ENCODE measurements around the gene TANC1.

TANC1 gene

GRCh38 chr2:159108181-159108893 is 139.9 kb downstream of the TANC1 start:
- no peak for DNase-seq
- intact Hi-C loops (cut with DNase I), result no loop called here

GRCh38 chr2:159109517-159109916 is 141.1 kb downstream of the TANC1 start:
- no peak for DNase-seq
- intact Hi-C loops (cut with DNase I), result no loop called here

GRCh38 chr2:159110784-159111183 is 142.3 kb downstream of the TANC1 start:
- DNase-seq, result no peak
- intact Hi-C loops (cut with DNase I), result no loop called here

GRCh38 chr2:159111346-159111927 is 143.0 kb downstream of the TANC1 start:
- intact Hi-C loops (cut with DNase I), result no loop called here
- DNase-seq, result peak in 6 of 10 donors; percentile 15 to 87 (median 47)

GRCh38 chr2:159114835-159115234 is 146.4 kb downstream of the TANC1 start:
- DNase-seq, result no peak
- intact Hi-C loops (cut with DNase I), result loop anchor here (5.0 kb wide), 1 partner anchor 143 kb away; no protein-coding TSS in a partner anchor

GRCh38 chr2:159116922-159117321 is 148.5 kb downstream of the TANC1 start:
- intact Hi-C loops (cut with DNase I), result loop anchor here (5.0 kb wide), 1 partner anchor 145 kb away; no protein-coding TSS in a partner anchor

GRCh38 chr2:159117658-159118057 is 149.2 kb downstream of the TANC1 start:
- DNase-seq, result no peak
- intact Hi-C loops (cut with DNase I), result loop anchor here (1.0 to 5.0 kb wide), 2 partner anchors 145 to 216 kb away; no protein-coding TSS in a partner anchor

More at GRCh38 chr2:159116922-159117321, 148.5 kb downstream of the TANC1 start:
- DNase-seq, result no peak

- intact Hi-C loops (cut with DNase I), result loop anchor here (1.0 to 5.0 kb wide), 2 partner anchors 146 to 217 kb away; no protein-coding TSS in a partner anchor
- DNase-seq, result peak; percentile 75 to 98 (median 94)
Measured at GRCh38 chr2:159118115-159118858, 149.8 kb downstream of the TANC1 start.

- intact Hi-C loops (cut with DNase I), result loop anchor here (1.0 to 5.0 kb wide), 2 partner anchors 147 to 218 kb away; no protein-coding TSS in a partner anchor
Measured at GRCh38 chr2:159118859-159119500, 150.5 kb downstream of the TANC1 start.

GRCh38 chr2:159119652-159120257 is 151.3 kb downstream of the TANC1 start:
- DNase-seq, result no peak

More at GRCh38 chr2:159118859-159119500, 150.5 kb downstream of the TANC1 start:
- DNase-seq, result no peak

GRCh38 chr2:159123786-159124185 is 155.3 kb downstream of the TANC1 start:
- intact Hi-C loops (cut with DNase I), result no loop called here
- no peak for DNase-seq

More at GRCh38 chr2:159119652-159120257, 151.3 kb downstream of the TANC1 start:
- intact Hi-C loops (cut with DNase I), result loop anchor here (5.0 kb wide), 1 partner anchor 147 kb away; no protein-coding TSS in a partner anchor

GRCh38 chr2:159124441-159124911 is 156.0 kb downstream of the TANC1 start:
- no peak for DNase-seq

GRCh38 chr2:159124931-159125467 is 156.6 kb downstream of the TANC1 start:
- intact Hi-C loops (cut with DNase I), result no loop called here
- no peak for DNase-seq

More at GRCh38 chr2:159124441-159124911, 156.0 kb downstream of the TANC1 start:
- intact Hi-C loops (cut with DNase I), result no loop called here

- intact Hi-C loops (cut with DNase I), result no loop called here
- no peak for DNase-seq
Measured at GRCh38 chr2:159125858-159126257, 157.4 kb downstream of the TANC1 start.

GRCh38 chr2:159126432-159127022 is 158.1 kb downstream of the TANC1 start:
- DNase-seq, result no peak
- intact Hi-C loops (cut with DNase I), result no loop called here

- intact Hi-C loops (cut with DNase I), result no loop called here
- no peak for DNase-seq
Measured at GRCh38 chr2:159128191-159128590, 159.8 kb downstream of the TANC1 start.

- intact Hi-C loops (cut with DNase I), result no loop called here
Measured at GRCh38 chr2:159129269-159129668, 160.8 kb downstream of the TANC1 start.

GRCh38 chr2:159129824-159130223 is 161.4 kb downstream of the TANC1 start:
- intact Hi-C loops (cut with DNase I), result loop anchor here (10.0 kb wide), 2 partner anchors 155 to 585 kb away; partner anchors contain the start of genes MARCHF7 and WDSUB1
- DNase-seq, result peak in 3 of 10 donors; percentile 17 to 62 (median 36)

More at GRCh38 chr2:159129269-159129668, 160.8 kb downstream of the TANC1 start:
- no peak for DNase-seq

- intact Hi-C loops (cut with DNase I), result loop anchor here (10.0 kb wide), 2 partner anchors 154 to 584 kb away; partner anchors contain the start of genes MARCHF7 and WDSUB1
- no peak for DNase-seq
Measured at GRCh38 chr2:159130302-159130701, 161.9 kb downstream of the TANC1 start.
